GM13977 (cell line): ENCODE results near the gene ATXN10.

ENCODE experiments used
- DNase-seq: peaks from one replicate; pipeline ENCODE4 v3.0.0; 2012; ENCODE audit warnings: low spot score
- CTCF ChIP-seq: IDR thresholded peaks from 2 replicates; pipeline ENCODE4 v1.5.1; 2012; ENCODE audit warnings: mild to moderate bottlenecking, control low read depth; ENCODE audit not compliant: insufficient read depth; ENCODE audit errors: extremely low read depth, missing control alignments
- in situ Hi-C: fragments of 300-500 bp; cut with MboI; formaldehyde crosslinking; loops from one replicate; pipeline ENCODE4 v1.12.0; 2022; ENCODE audit warnings: low sequenced_read_pairs, low pct_unique_long_range_greater_than_20kb, mixed read lengths, inconsistent platforms; ENCODE audit not compliant: unreplicated experiment

The ATXN10 gene

GRCh38 chr22:45818424-45819085 lies 146.9 kb downstream of the ATXN10 start:
- no peak for TF ChIP-seq CTCF
- no peak for DNase-seq
- in situ Hi-C loops = no loop called here

- DNase-seq = no peak
- in situ Hi-C loops = no loop called here
- no peak for TF ChIP-seq CTCF
These were observed 147.7 kb downstream of the ATXN10 start for GRCh38 chr22:45819305-45819704.

GRCh38 chr22:45823336-45823735 lies 151.7 kb downstream of the ATXN10 start:
- in situ Hi-C loops = no loop called here
- DNase-seq = no peak
- TF ChIP-seq CTCF = no peak

- no peak for DNase-seq
- in situ Hi-C loops = no loop called here
- no peak for TF ChIP-seq CTCF
These were observed 154.9 kb downstream of the ATXN10 start for GRCh38 chr22:45826520-45826919.

GRCh38 chr22:45828841-45829240 lies 157.2 kb downstream of the ATXN10 start:
- DNase-seq = no peak
- in situ Hi-C loops = no loop called here
- no peak for TF ChIP-seq CTCF

GRCh38 chr22:45830531-45831245 lies 159.1 kb downstream of the ATXN10 start:
- in situ Hi-C loops = no loop called here
- TF ChIP-seq CTCF = no peak
- DNase-seq = no peak
